Upper lobe of left lung (tissue), 4 donors: ENCODE measurements around the gene VSIR.

Source experiments
- POLR2A ChIP-seq, 4 donors: fragments of 450-650 bp; IDR thresholded peaks; one replicate each; pipeline ENCODE4 v1.5.1; 2016 to 2017; ENCODE audit warnings: antibody characterized with exemption in 4 of 4, mild to moderate bottlenecking in 2 of 4
- POLR2AphosphoS5 ChIP-seq, 2 donors: sonication (generic); formaldehyde crosslinking; IDR thresholded peaks; one replicate each; pipeline ENCODE4 v1.5.1; 2017; ENCODE audit warnings: antibody characterized with exemption in 2 of 2
- TF ChIP-seq, protein P1 (sequence below), 6 experiments: fragments of 450-650 bp in 4 of 6; fragments of 200-600 bp in 2 of 6; sonication (generic) in 2 of 6; IDR thresholded peaks; one replicate each; pipeline ENCODE4 v1.5.1; 2016 to 2019; ENCODE audit warnings: antibody characterized with exemption in 6 of 6

DNA sequence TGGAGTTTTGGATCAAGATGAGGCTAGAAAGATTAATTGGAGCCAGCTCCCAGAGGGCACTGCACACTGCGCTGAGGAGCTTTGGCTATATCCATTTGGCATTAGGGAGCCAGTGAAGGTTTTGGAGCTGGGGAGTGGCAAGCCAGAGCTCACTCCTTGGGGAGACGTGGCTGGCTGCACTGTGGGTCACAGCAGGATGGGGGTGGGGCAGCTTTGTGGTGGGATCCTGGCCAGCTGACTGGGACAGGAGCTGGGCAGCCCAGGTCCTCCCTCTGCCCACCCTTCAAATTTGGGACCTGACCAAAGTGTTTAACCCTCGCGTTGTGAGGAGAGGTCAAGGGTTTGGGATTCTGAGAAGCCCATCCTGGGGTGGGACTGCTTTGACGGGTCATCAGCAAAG is 58.7 kb downstream of the VSIR start:
- TF ChIP-seq, protein P1, sequence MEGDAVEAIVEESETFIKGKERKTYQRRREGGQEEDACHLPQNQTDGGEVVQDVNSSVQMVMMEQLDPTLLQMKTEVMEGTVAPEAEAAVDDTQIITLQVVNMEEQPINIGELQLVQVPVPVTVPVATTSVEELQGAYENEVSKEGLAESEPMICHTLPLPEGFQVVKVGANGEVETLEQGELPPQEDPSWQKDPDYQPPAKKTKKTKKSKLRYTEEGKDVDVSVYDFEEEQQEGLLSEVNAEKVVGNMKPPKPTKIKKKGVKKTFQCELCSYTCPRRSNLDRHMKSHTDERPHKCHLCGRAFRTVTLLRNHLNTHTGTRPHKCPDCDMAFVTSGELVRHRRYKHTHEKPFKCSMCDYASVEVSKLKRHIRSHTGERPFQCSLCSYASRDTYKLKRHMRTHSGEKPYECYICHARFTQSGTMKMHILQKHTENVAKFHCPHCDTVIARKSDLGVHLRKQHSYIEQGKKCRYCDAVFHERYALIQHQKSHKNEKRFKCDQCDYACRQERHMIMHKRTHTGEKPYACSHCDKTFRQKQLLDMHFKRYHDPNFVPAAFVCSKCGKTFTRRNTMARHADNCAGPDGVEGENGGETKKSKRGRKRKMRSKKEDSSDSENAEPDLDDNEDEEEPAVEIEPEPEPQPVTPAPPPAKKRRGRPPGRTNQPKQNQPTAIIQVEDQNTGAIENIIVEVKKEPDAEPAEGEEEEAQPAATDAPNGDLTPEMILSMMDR (IDR thresholded peaks at IDR 0.05), result no peak
- TF ChIP-seq POLR2A (IDR thresholded peaks at IDR 0.05) (no peak), POLR2AphosphoS5 (IDR thresholded peaks at IDR 0.05) (no peak)
